HepG2 (cell line): ENCODE measurements around the gene TACO1. TPM values are rescaled to one million over a fixed set of nuclear protein-coding genes. Genes with fewer than 3 reads are reported as not detected.

Source experiments
- ATM ChIP-seq: fragments of 450-650 bp; IDR thresholded peaks from 2 replicates; pipeline ENCODE4 v1.7.1; 2017; ENCODE audit warnings: mild to moderate bottlenecking, borderline replicate concordance
- CBFB ChIP-seq: sonication (generic); formaldehyde crosslinking; IDR thresholded peaks from 2 replicates; pipeline ENCODE4 v1.4.0; 2020; ENCODE audit warnings: missing genetic modification reagents
- DNMT3B ChIP-seq: conservative IDR thresholded peaks from 2 replicates; pipeline ENCODE4 v1.6.1; 2016; ENCODE audit warnings: missing biosample characterization, control low read depth
- HDAC1 ChIP-seq: sonication (generic); formaldehyde crosslinking; IDR thresholded peaks from 2 replicates; pipeline ENCODE4 v1.5.1; 2020; ENCODE audit warnings: mild to moderate bottlenecking, missing genetic modification reagents
- HNF1B ChIP-seq: sonication (generic); formaldehyde crosslinking; IDR thresholded peaks from 2 replicates; pipeline ENCODE4 v1.5.1; 2020; ENCODE audit warnings: mild to moderate bottlenecking, moderate library complexity, missing genetic modification reagents
- KLF6 ChIP-seq: IDR thresholded peaks from 2 replicates; pipeline ENCODE4 v1.8.0; 2016; ENCODE audit warnings: missing biosample characterization, missing genetic modification reagents
- MBNL3 ChIP-seq: fragments of 250-450 bp; sonication (Bioruptor Pico); conservative IDR thresholded peaks from 2 replicates; pipeline ENCODE4 v1.8.0; 2022; ENCODE audit warnings: mild to moderate bottlenecking, inconsistent platforms
- MIER3 ChIP-seq: IDR thresholded peaks from 2 replicates; pipeline ENCODE4 v1.6.1; 2016; ENCODE audit warnings: missing compliant biosample characterization, borderline replicate concordance
- MYNN ChIP-seq: sonication (generic); formaldehyde crosslinking; IDR thresholded peaks from 2 replicates; pipeline ENCODE4 v1.4.0; 2020; ENCODE audit warnings: mild to moderate bottlenecking, low read depth, missing genetic modification reagents
- NCOR1 ChIP-seq: fragments of 200-600 bp; sonication (generic); IDR thresholded peaks from 2 replicates; pipeline ENCODE4 v1.7.0; 2017; ENCODE audit warnings: antibody characterized with exemption, low read length, borderline replicate concordance
- POLR2AphosphoS5 ChIP-seq: IDR thresholded peaks from 2 replicates; pipeline ENCODE4 v1.6.1; 2012; ENCODE audit warnings: low read depth, low read length
- RAD51 ChIP-seq: fragments of 450-650 bp; IDR thresholded peaks from 2 replicates; pipeline ENCODE4 v1.6.1; 2016; ENCODE audit warnings: borderline replicate concordance
- SIN3B ChIP-seq: fragments of 150-350 bp; IDR thresholded peaks from 2 replicates; pipeline ENCODE4 v1.6.1; 2014; ENCODE audit warnings: low read length
- SKI ChIP-seq: fragments of 450-650 bp; IDR thresholded peaks from one replicate; pipeline ENCODE4 v1.6.1; 2018; ENCODE audit warnings: mild to moderate bottlenecking; ENCODE audit not compliant: partially characterized antibody
- ZBTB7B ChIP-seq: sonication (generic); formaldehyde crosslinking; IDR thresholded peaks from 2 replicates; pipeline ENCODE4 v1.4.0; 2020; ENCODE audit warnings: missing genetic modification reagents
- ZFP37 ChIP-seq: sonication (generic); formaldehyde crosslinking; IDR thresholded peaks from 2 replicates; pipeline ENCODE4 v1.4.0; 2020; ENCODE audit warnings: missing genetic modification reagents, borderline replicate concordance
- ZNF232 ChIP-seq: sonication (generic); formaldehyde crosslinking; IDR thresholded peaks from 2 replicates; pipeline ENCODE4 v1.4.0; 2020; ENCODE audit warnings: missing genetic modification reagents, borderline replicate concordance
- ZNF343 ChIP-seq: sonication (generic); formaldehyde crosslinking; IDR thresholded peaks from 2 replicates; pipeline ENCODE4 v1.4.0; 2020; ENCODE audit warnings: mild to moderate bottlenecking, missing genetic modification reagents
- ZNF354B ChIP-seq: sonication (generic); formaldehyde crosslinking; IDR thresholded peaks from 2 replicates; pipeline ENCODE4 v1.8.0; 2022; ENCODE audit warnings: mild to moderate bottlenecking, missing genetic modification reagents
- ZNF543 ChIP-seq: sonication (generic); formaldehyde crosslinking; IDR thresholded peaks from 2 replicates; pipeline ENCODE4 v1.4.0; 2020; ENCODE audit warnings: mild to moderate bottlenecking, missing genetic modification reagents
- ZNF570 ChIP-seq: sonication (generic); formaldehyde crosslinking; IDR thresholded peaks from 2 replicates; pipeline ENCODE4 v1.4.0; 2020; ENCODE audit warnings: mild to moderate bottlenecking, missing genetic modification reagents, borderline replicate concordance
- ZNF747 ChIP-seq: sonication (generic); formaldehyde crosslinking; IDR thresholded peaks from 2 replicates; pipeline ENCODE4 v1.8.1; 2023; ENCODE audit warnings: missing genetic modification reagents, mild to moderate bottlenecking, borderline replicate concordance
- ZNF781 ChIP-seq: sonication (generic); formaldehyde crosslinking; IDR thresholded peaks from 2 replicates; pipeline ENCODE4 v1.5.1; 2020; ENCODE audit warnings: borderline replicate concordance, mild to moderate bottlenecking, missing genetic modification reagents; ENCODE audit errors: not compliant biosample characterization
- ZSCAN21 ChIP-seq: sonication (generic); formaldehyde crosslinking; IDR thresholded peaks from 2 replicates; pipeline ENCODE4 v1.8.0; 2022; ENCODE audit warnings: mild to moderate bottlenecking, missing genetic modification reagents, moderate library complexity, borderline replicate concordance
- polyA plus RNA-seq, 8 experiments: library from polyadenylated mRNA; depleted of rRNA in 3 of 8; stranded (reverse) in 7 of 8; unstranded in 1 of 8; fragments of >200 nt; fragmentation: Illumina TruSeq in 4 of 8; extraction: Trizol in 4 of 8; gene quantifications; 2 replicates each; pipeline versions ENCODE4 v1.2.1 to v1.2.3, GENCODE V29; 2011 to 2016; ENCODE audit warnings: low read depth in 4 of 8, missing spikeins in 1 of 8, mixed read lengths in 1 of 8; ENCODE audit not compliant: insufficient read depth in 1 of 8
- total RNA-seq, 5 experiments: library from RNA; depleted of rRNA; stranded (reverse); fragments of >200 nt; fragmentation: Illumina TruSeq; extraction: Trizol; gene quantifications; 2 replicates each; pipeline ENCODE4 v1.2.3, GENCODE V29; 2016; ENCODE audit warnings: low read depth in 1 of 5
- TF ChIP-seq, protein P1 (sequence below): sonication (generic); formaldehyde crosslinking; IDR thresholded peaks from 2 replicates; pipeline ENCODE4 v1.4.0; 2020; ENCODE audit warnings: missing genetic modification reagents, borderline replicate concordance
- TF ChIP-seq, protein P2 (sequence below): sonication (generic); IDR thresholded peaks from 2 replicates; pipeline ENCODE4 v1.6.1; 2016; ENCODE audit warnings: low read depth, borderline replicate concordance

TACO1 gene
- total and polyA plus RNA-seq, 2 of the 13 experiments (the other 11 are each of a cell fraction or from before 2014, with no cell fraction given) = 34.7 to 53.6 TPM

DNA sequence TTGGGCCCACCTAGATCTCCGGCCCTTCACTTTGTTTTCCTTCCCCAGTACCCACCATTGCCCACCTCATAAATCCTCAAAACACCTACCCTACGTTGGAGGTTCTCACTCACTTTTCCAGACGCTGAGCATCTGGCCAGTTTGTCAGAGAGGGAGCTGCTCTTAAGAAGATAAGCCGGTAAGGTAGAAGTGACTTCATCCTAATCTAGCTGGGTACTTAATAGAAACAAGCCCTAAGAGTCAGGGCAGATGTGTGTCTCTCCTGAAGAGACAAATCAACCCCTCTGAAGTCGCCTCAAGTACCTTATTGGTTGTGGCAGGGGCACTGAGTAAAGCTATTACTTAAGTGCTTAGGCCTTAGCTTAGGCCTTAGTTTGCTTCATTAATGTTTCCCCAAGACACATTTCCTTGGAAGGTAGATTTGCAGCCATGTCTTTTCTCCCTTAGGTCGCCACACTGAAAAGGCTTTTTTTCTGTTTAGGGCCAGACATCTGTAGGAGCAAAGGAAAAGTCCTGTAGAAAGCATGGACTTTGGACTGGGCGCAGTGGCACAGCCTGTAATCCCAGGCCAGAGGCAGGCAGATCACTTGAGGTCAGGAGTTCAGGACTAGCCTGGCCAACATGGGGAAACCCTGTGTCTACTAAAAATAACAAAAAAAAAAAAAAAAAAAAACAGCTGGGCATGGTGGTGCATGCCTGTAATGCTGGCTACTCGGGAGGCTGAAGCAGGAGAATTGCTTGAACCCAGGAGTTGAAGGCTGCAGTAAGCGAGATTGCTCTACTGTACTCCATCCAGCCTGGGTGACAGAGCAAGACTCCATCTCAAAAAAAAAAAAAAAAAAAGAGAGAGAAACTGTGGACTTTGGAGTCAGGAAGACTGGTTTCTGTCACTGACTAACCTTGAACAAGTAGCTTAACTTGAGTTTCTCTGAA lies 1.0 kb downstream of the TACO1 start (continued):
- TF ChIP-seq NCOR1 (peak; percentile 87), MBNL3 (CRISPR knock-in tag) (no peak), ZBTB7B (no peak), RAD51 (no peak), SIN3B (no peak), ZNF570 (CRISPR knock-in tag) (no peak), ZSCAN21 (CRISPR knock-in tag) (0 out of 2 replicates have a peak, but pooled peaks have one; percentile 11), ZFP37 (no peak), SKI (no peak), ATM (no peak), HNF1B (CRISPR knock-in tag) (no peak), CBFB (no peak), KLF6 (CRISPR knock-in tag) (no peak), ZNF354B (no peak), ZNF232 (CRISPR knock-in tag) (no peak), DNMT3B (CRISPR knock-in tag) (0 out of 2 replicates have a peak, but pooled peaks have one; percentile 64), HDAC1 (CRISPR knock-in tag) (0 out of 2 replicates have a peak, but pooled peaks have one; percentile 42), ZNF781 (no peak), MIER3 (CRISPR knock-in tag) (no peak), MYNN (CRISPR knock-in tag) (no peak), ZNF543 (CRISPR knock-in tag) (peak; percentile 6; the same call in 1 of the 2 replicates), ZNF747 (CRISPR knock-in tag) (no peak), POLR2AphosphoS5 (peak; percentile 39; the same call in 1 of the 2 replicates), ZNF343 (CRISPR knock-in tag) (0 out of 2 replicates have a peak, but pooled peaks have one; percentile 16)
- TF ChIP-seq, protein P1, sequence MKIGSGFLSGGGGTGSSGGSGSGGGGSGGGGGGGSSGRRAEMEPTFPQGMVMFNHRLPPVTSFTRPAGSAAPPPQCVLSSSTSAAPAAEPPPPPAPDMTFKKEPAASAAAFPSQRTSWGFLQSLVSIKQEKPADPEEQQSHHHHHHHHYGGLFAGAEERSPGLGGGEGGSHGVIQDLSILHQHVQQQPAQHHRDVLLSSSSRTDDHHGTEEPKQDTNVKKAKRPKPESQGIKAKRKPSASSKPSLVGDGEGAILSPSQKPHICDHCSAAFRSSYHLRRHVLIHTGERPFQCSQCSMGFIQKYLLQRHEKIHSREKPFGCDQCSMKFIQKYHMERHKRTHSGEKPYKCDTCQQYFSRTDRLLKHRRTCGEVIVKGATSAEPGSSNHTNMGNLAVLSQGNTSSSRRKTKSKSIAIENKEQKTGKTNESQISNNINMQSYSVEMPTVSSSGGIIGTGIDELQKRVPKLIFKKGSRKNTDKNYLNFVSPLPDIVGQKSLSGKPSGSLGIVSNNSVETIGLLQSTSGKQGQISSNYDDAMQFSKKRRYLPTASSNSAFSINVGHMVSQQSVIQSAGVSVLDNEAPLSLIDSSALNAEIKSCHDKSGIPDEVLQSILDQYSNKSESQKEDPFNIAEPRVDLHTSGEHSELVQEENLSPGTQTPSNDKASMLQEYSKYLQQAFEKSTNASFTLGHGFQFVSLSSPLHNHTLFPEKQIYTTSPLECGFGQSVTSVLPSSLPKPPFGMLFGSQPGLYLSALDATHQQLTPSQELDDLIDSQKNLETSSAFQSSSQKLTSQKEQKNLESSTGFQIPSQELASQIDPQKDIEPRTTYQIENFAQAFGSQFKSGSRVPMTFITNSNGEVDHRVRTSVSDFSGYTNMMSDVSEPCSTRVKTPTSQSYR (CRISPR knock-in tag) = no peak
- TF ChIP-seq, protein P2, sequence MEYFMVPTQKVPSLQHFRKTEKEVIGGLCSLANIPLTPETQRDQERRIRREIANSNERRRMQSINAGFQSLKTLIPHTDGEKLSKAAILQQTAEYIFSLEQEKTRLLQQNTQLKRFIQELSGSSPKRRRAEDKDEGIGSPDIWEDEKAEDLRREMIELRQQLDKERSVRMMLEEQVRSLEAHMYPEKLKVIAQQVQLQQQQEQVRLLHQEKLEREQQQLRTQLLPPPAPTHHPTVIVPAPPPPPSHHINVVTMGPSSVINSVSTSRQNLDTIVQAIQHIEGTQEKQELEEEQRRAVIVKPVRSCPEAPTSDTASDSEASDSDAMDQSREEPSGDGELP = peak; percentile 36; the same call in 1 of the 2 replicates
